ENCODE results near the gene HSP90AB1. TPM values are rescaled to one million over a fixed set of nuclear protein-coding genes. Genes with fewer than 3 reads are reported as not detected.
A peak's percentile ranks its signal among the peaks of the same experiment; 100 is the strongest.

HSP90AB1 gene
- total RNA-seq, 4 donors from 2014 or later, result 556 to 669 (median 586) TPM

- H3K27ac ChIP-seq, result peak overlapping the region; percentile 93 to 95 (median 95)
- WGBS, 2 donors, result 31 to 32% methylated on average over 26 of the region's 26 CpGs
- H3K27me3 ChIP-seq, result no peaks in the 10 kb centered on the region
- no peak for TF ChIP-seq POLR2A (IDR thresholded peaks at IDR 0.05)
- no peak for TF ChIP-seq CTCF (IDR thresholded peaks at IDR 0.05)
- H3K4me1 ChIP-seq, result peaks cover 45 to 77% of the 10 kb centered on the region in 2 donors
- no peaks in the 10 kb centered on the region for H3K36me3 ChIP-seq
- DNase-seq, result peak; percentile 20 to 29
- peak overlapping the region in 2 of 3 donors; percentile 36 to 45 for H3K4me3 ChIP-seq (replicated peaks in 1 of 3)
- H3K9me3 ChIP-seq, result no peaks in the 10 kb centered on the region
- intact Hi-C loops (cut with DNase I), result no loop called here
These were observed 24.2 kb upstream of the HSP90AB1 start for GRCh38 chr6:44222486-44223318.

DNA sequence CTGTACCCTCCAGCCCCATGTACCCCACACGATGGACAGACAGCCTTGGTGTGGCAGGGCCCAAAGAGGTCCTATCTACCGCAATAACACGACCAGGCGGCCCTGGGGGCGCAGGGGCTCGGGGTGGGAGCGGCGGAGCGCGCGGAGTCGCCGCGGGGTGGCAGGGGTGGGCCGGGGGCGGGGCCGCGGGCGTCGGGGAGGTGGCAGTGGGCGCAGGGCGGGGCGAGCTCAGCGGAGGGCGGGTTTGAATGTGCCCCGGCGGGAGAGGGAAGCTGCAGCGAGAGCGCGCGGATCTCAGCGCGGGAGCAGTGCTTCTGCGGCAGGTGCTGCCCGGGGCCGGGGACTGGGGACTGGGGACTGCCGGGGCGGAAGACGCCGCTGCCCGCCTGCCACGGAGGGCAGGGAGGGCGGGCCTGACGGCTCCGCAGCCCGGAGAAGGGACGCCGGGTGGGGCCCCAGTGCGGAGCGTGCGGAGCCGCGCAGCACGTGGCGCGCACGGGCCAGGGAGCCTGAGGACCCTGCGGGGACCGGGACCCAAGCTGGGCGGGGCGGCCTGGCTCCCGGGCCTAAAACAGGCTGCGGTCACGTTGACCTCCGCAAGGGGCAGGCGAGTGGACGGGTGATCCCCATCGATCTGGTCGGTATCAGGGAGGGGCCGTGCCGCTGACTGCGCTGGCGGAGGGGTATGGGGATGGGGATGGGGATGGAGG is 23.4 kb upstream of the HSP90AB1 start, which contains the start of gene SLC29A1:
Gene SLC29A1 (plus strand): TSS at position 277 of the 710 bp plus-strand sequence. CDS start 3,719 bp downstream, outside the sequence.
- WGBS, 2 donors, result 2 to 3% methylated on average over 6 to 24 of the region's 73 CpGs
- H3K4me1 ChIP-seq, result peaks cover 45 to 70% of the 10 kb centered on the region in 2 donors
- TF ChIP-seq POLR2A (IDR thresholded peaks at IDR 0.05) (peak in 1 of 2 donors; percentile 57), CTCF (IDR thresholded peaks at IDR 0.05) (peak in 3 of 6 experiments; percentile 6 to 13 (median 6))

GRCh38 chr6:44224029-44224964 is 22.6 kb upstream of the HSP90AB1 start:
- H3K4me1 ChIP-seq, result peaks cover 45 to 71% of the 10 kb centered on the region in 2 donors
- H3K27ac ChIP-seq, result peak overlapping the region in 1 of 3 donors; percentile 95
- no peaks in the 10 kb centered on the region for H3K9me3 ChIP-seq
- H3K36me3 ChIP-seq, result no peaks in the 10 kb centered on the region
- TF ChIP-seq CTCF (IDR thresholded peaks at IDR 0.05) (no peak), POLR2A (IDR thresholded peaks at IDR 0.05) (no peak)
- H3K4me3 ChIP-seq (replicated peaks in 1 of 3), result peak overlapping the region in 1 of 3 donors; percentile 45
- DNase-seq, result no peak
- no peaks in the 10 kb centered on the region for H3K27me3 ChIP-seq
- 15 to 25% methylated on average over 18 of the region's 18 CpGs for WGBS, 2 donors
- intact Hi-C loops (cut with DNase I), result no loop called here

More for the DNA sequence above, 23.4 kb upstream of the HSP90AB1 start, which contains the start of gene SLC29A1:
- intact Hi-C loops (cut with DNase I), result no loop called here
- Histone ChIP-seq H3K27me3 (no peaks in the 10 kb centered on the region), H3K27ac (peak within 1 kb of the TSS; percentile 93 to 95 (median 95)), H3K4me3 (replicated peaks in 1 of 3) (peak within 1 kb of the TSS; percentile 2 to 45 (median 36)), H3K9me3 (no peaks in the 10 kb centered on the region), H3K36me3 (no peaks in the 10 kb centered on the region)
- peak; percentile 83 to 85 for DNase-seq

GRCh38 chr6:44224965-44225305 is 22.0 kb upstream of the HSP90AB1 start:
- 91 to 96% methylated on average over 4 of the region's 4 CpGs for WGBS, 2 donors
- no peak for DNase-seq
- no peak overlapping the region for H3K4me3 ChIP-seq (replicated peaks in 1 of 3)
- peaks cover 2 to 4% of the 10 kb centered on the region in 2 donors for H3K36me3 ChIP-seq
- TF ChIP-seq POLR2A (IDR thresholded peaks at IDR 0.05) (no peak), CTCF (IDR thresholded peaks at IDR 0.05) (no peak)
- intact Hi-C loops (cut with DNase I), result no loop called here
- no peaks in the 10 kb centered on the region for H3K27me3 ChIP-seq
- no peaks in the 10 kb centered on the region for H3K9me3 ChIP-seq
- no peak overlapping the region for H3K27ac ChIP-seq
- H3K4me1 ChIP-seq, result peaks cover 42 to 71% of the 10 kb centered on the region in 2 donors
